Thyroid gland (tissue), 4 donors: Measurements from ENCODE around the gene CAVIN2. TPM values are rescaled to one million over a fixed set of nuclear protein-coding genes. Genes with fewer than 3 reads are reported as not detected.
A peak's percentile ranks its signal among the peaks of the same experiment; 100 is the strongest.

Source experiments
- DNase-seq, 2 donors: peaks; one replicate each; pipeline ENCODE4 v3.0.0-alpha.2; 2019
- H3K27ac ChIP-seq, 3 donors: fragments of 200-600 bp; sonication (generic); 1 replicate in 2 of 3; 2 replicates in 1 of 3; pipeline ENCODE4 v1.5.1; 2016 to 2019; ENCODE audit warnings: mild to moderate bottlenecking in 1 of 3, moderate library complexity in 1 of 3
- H3K27me3 ChIP-seq: fragments of 200-600 bp; sonication (generic); one replicate; pipeline ENCODE4 v1.5.1; 2019
- H3K36me3 ChIP-seq, 2 donors: fragments of 200-600 bp; sonication (generic); one replicate each; pipeline ENCODE4 v1.5.1; 2016 to 2019
- H3K4me1 ChIP-seq, 2 donors: fragments of 200-600 bp; sonication (generic); one replicate each; pipeline ENCODE4 v1.5.1; 2017 to 2019
- H3K4me3 ChIP-seq, 3 donors: fragments of 200-600 bp; sonication (generic); replicated peaks in 1 of 3; 1 replicate in 2 of 3; 2 replicates in 1 of 3; pipeline ENCODE4 v1.5.1; 2016; ENCODE audit warnings: mild to moderate bottlenecking in 1 of 3
- H3K9me3 ChIP-seq: fragments of 200-600 bp; sonication (generic); one replicate; pipeline ENCODE4 v1.5.1; 2017
- POLR2A ChIP-seq, 2 donors: fragments of 450-650 bp; IDR thresholded peaks; one replicate each; pipeline ENCODE4 v1.6.1; 2017; ENCODE audit warnings: antibody characterized with exemption in 2 of 2, mild to moderate bottlenecking in 2 of 2, moderate library complexity in 1 of 2
- WGBS, 2 donors: methylation state at CpG; one replicate each; pipeline ENCODE4 v1.1.5; 2017; 5-methylcytosine and 5-hydroxymethylcytosine counted together
- intact Hi-C: fragments of 100-400 bp; cut with DNase I; formaldehyde crosslinking; loops from one replicate; pipeline ENCODE4 v1.15.1; 2023
- total RNA-seq, 4 donors: library from RNA; depleted of rRNA; stranded (reverse); fragments of >200 nt; gene quantifications; one replicate each; pipeline ENCODE4 v1.2.3, GENCODE V29; 2016
- TF ChIP-seq, protein P1 (sequence below), 6 experiments: fragments of 200-600 bp in 3 of 6; fragments of 450-650 bp in 3 of 6; sonication (generic) in 3 of 6; IDR thresholded peaks; one replicate each; pipeline ENCODE4 v1.5.1; 2016 to 2019; ENCODE audit warnings: antibody characterized with exemption in 6 of 6, mild to moderate bottlenecking in 2 of 6, inconsistent platforms in 1 of 6, moderate library complexity in 1 of 6

Gene CAVIN2
- total RNA-seq, 4 donors from 2014 or later = 86.2 to 149 (median 132) TPM

DNA sequence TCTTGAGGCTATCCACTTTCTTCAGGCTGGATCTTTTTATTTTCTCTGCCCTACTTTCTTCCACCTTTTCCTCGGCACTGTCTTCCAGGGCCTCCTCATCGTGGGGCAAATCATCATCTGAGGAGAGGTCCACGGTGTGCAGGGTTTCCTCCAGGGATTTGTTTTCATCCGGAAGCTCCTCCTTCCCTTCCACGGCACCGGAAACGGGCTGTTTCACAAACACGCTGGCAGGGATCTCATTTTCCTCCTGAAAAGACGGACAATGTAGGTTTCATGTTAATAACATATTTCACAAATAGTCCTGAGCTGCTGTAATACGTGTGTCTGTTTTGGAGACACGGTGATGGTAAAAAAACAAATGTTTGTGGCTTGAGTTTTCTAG is 10.4 kb downstream of the CAVIN2 start:
- H3K36me3 ChIP-seq = peaks cover 15 to 16% of the 10 kb centered on the region in 2 donors
- no peak for DNase-seq
- no peaks in the 10 kb centered on the region for H3K27me3 ChIP-seq
- H3K4me3 ChIP-seq = no peak overlapping the region
- TF ChIP-seq, protein P1, sequence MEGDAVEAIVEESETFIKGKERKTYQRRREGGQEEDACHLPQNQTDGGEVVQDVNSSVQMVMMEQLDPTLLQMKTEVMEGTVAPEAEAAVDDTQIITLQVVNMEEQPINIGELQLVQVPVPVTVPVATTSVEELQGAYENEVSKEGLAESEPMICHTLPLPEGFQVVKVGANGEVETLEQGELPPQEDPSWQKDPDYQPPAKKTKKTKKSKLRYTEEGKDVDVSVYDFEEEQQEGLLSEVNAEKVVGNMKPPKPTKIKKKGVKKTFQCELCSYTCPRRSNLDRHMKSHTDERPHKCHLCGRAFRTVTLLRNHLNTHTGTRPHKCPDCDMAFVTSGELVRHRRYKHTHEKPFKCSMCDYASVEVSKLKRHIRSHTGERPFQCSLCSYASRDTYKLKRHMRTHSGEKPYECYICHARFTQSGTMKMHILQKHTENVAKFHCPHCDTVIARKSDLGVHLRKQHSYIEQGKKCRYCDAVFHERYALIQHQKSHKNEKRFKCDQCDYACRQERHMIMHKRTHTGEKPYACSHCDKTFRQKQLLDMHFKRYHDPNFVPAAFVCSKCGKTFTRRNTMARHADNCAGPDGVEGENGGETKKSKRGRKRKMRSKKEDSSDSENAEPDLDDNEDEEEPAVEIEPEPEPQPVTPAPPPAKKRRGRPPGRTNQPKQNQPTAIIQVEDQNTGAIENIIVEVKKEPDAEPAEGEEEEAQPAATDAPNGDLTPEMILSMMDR (IDR thresholded peaks at IDR 0.05) = no peak
- no peak for TF ChIP-seq POLR2A (IDR thresholded peaks at IDR 0.05)
- intact Hi-C loops = no loop called here
- H3K9me3 ChIP-seq = no peaks in the 10 kb centered on the region
- WGBS, 2 donors = 74 to 84% methylated on average over 11 of the region's 11 CpGs
- H3K27ac ChIP-seq = peak overlapping the region in 2 of 3 donors; percentile 14 to 54
- H3K4me1 ChIP-seq = peaks cover 9 to 10% of the 10 kb centered on the region in 2 donors

GRCh38 chr2:191835539-191836350 is 11.1 kb downstream of the CAVIN2 start:
- Histone ChIP-seq H3K27ac (no peak overlapping the region), H3K4me1 (peaks cover 9 to 10% of the 10 kb centered on the region in 2 donors), H3K36me3 (peaks cover 15 to 16% of the 10 kb centered on the region in 2 donors), H3K27me3 (no peaks in the 10 kb centered on the region), H3K4me3 (no peak overlapping the region), H3K9me3 (no peaks in the 10 kb centered on the region)
- 96% methylated on average over 28 of the region's 28 CpGs for WGBS, 2 donors
- intact Hi-C loops = no loop called here
- no peak for DNase-seq
- TF ChIP-seq, protein P1 (IDR thresholded peaks at IDR 0.05) = no peak
- no peak for TF ChIP-seq POLR2A (IDR thresholded peaks at IDR 0.05)

GRCh38 chr2:191835100-191835499 is 11.8 kb downstream of the CAVIN2 start:
- Histone ChIP-seq H3K36me3 (peaks cover 15 to 16% of the 10 kb centered on the region in 2 donors), H3K27me3 (no peaks in the 10 kb centered on the region), H3K4me3 (no peak overlapping the region), H3K27ac (no peak overlapping the region), H3K9me3 (no peaks in the 10 kb centered on the region), H3K4me1 (peaks cover 6 to 10% of the 10 kb centered on the region in 2 donors)
- DNase-seq = no peak
- TF ChIP-seq POLR2A (IDR thresholded peaks at IDR 0.05) = no peak
- TF ChIP-seq, protein P1 (IDR thresholded peaks at IDR 0.05) = no peak
- intact Hi-C loops = no loop called here
- 91 to 93% methylated on average over 5 of the region's 5 CpGs for WGBS, 2 donors

DNA sequence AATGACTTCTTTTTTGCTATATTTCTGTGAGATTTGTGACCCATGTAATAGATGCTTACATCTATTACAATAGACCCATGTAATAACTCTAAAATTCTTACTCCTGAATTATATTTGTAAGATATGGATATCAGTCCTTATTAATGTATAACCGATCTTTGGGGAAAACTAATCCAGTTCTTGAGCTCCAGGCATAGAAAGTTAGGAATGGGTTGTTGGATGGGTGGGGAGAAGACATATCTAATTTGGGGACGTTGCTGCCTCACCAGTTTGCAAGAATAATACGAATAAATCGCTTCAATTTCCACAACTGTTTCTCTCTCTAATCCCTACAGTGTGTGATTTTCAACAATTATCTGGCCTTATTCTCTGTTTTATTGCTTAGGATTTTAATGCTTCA is 13.5 kb downstream of the CAVIN2 start:
- Histone ChIP-seq H3K27me3 (no peaks in the 10 kb centered on the region), H3K27ac (no peak overlapping the region), H3K9me3 (no peaks in the 10 kb centered on the region), H3K4me3 (no peak overlapping the region), H3K36me3 (peaks cover 15 to 16% of the 10 kb centered on the region in 2 donors), H3K4me1 (peaks cover 5 to 10% of the 10 kb centered on the region in 2 donors)
- no peak for TF ChIP-seq POLR2A (IDR thresholded peaks at IDR 0.05)
- TF ChIP-seq, protein P1 (IDR thresholded peaks at IDR 0.05) = no peak
- intact Hi-C loops = no loop called here
- 93 to 94% methylated on average over 4 of the region's 4 CpGs for WGBS, 2 donors
- no peak for DNase-seq

DNA sequence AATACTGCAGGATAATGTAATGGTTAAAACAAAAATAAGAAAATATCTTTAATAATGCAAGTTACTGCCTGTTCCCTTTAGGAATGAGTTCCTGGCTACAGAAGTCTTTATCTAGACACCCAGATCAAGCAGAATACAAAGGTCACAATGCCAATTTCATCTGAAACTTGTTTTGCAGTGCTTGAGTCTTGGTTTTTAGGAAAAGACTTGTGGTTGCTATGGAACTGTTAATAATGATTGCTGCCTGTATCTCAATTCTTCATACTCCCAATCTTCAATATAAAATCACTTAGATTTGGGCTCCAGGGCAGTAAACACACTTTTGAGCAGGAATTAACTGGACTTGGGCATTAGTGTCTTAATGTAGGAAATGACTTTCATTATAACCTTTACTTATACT is 14.2 kb downstream of the CAVIN2 start:
- no peaks in the 10 kb centered on the region for H3K9me3 ChIP-seq
- peaks cover 15 to 16% of the 10 kb centered on the region in 2 donors for H3K36me3 ChIP-seq
- no peak overlapping the region for H3K27ac ChIP-seq
- no peaks in the 10 kb centered on the region for H3K27me3 ChIP-seq
- intact Hi-C loops = no loop called here
- H3K4me3 ChIP-seq = no peak overlapping the region
- peaks cover 2 to 7% of the 10 kb centered on the region in 2 donors for H3K4me1 ChIP-seq
- no peak for DNase-seq
- TF ChIP-seq POLR2A (IDR thresholded peaks at IDR 0.05) = no peak
- TF ChIP-seq, protein P1 (IDR thresholded peaks at IDR 0.05) = no peak
